SHP77 treated with DMSO at 0.1 percent for 48 hours (cell line): ENCODE measurements around the gene HELT.

Experiments used
- DNase-seq: peaks from one replicate; lab custom pipeline; 2025; lab: John Stamatoyannopoulos, UW

HELT gene

GRCh38 chr4:185003596-185004351 lies 14.5 kb upstream of the HELT start:
- no peak for DNase-seq

GRCh38 chr4:185004562-185005218 lies 13.6 kb upstream of the HELT start:
- DNase-seq, result no peak

DNA sequence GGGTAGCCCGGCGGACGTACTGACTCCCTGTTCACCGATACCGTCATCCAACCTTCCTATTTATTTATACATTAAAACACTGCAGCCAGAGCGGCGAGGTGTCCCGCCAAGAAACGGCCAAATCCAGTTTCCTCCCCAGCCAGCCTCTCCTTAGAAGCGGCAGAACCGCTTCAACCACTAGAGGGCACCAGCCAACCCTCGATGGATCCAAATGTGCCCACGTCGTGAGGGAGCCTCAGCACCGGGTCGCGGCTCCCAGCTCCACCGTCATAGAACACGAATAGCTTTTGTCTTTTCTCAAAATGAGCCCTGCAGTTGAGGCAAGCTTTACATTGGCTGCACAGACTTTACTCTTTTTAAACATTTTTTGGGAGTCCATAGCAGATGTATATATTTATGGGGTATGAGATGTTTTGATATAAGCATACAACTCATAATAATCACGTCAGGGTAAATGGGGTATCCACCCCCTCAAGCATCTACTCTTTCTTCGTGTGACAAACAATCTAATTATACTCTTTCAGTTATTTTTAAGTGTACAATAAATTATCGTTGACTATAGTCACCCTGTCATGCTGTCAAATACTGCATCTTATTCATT lies 13.0 kb upstream of the HELT start:
- DNase-seq, result peak; percentile 38

- DNase-seq, result no peak
Measured at GRCh38 chr4:185011408-185011807, 6.9 kb upstream of the HELT start.

DNA sequence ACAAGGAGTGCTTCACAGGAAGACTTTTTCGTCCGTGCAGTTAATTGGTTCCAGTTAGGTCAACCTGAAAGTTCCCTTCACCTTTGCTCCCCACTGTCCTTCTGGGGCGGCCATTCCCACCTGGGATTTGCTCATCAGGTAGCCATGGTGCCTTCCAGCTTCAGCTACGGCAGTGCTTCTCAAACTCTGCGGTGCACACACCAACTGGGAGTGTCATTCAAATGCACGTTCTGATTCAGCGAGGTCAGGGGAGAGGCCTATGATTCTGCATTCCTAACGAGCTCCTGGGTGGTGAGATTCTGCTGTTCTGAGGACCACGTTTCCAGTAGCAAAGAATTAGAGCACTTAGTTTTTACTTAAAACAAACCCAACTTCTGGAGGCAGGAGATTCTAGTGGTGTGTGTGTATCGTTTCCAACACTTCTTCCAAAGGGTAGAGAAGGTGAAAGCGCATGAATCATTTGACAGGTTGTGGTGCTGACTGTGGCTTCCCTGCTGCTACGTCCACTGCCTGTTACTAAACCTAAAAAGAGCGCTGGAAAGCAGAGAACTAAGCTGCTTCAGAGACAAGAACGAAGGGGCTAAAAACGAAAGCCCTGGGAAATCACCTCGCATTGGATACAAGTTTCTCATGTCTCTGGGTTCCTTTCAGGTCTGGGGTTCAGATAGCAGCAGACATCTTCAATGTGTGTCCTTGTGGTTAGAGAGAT lies 4.7 kb upstream of the HELT start:
- no peak for DNase-seq

DNA sequence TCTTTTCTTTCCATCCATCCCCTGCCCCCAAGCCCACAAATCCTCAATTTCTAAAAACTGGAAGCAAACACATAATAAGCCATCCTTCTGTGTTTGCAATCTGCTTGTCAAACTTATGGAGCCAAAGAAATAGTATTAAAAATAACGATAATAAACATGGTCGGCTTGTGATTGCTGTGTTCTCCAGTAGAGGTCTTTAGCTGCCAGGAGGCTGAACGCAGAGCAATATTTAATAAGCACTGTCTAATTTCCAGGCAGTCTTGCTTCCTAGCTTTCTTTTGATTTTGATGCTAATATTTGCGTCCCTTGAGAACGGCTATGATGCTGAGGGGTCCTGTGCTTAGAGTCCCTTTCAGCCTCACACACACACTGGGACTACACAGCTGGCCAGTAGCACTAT lies 3.2 kb upstream of the HELT start:
- no peak for DNase-seq

DNA sequence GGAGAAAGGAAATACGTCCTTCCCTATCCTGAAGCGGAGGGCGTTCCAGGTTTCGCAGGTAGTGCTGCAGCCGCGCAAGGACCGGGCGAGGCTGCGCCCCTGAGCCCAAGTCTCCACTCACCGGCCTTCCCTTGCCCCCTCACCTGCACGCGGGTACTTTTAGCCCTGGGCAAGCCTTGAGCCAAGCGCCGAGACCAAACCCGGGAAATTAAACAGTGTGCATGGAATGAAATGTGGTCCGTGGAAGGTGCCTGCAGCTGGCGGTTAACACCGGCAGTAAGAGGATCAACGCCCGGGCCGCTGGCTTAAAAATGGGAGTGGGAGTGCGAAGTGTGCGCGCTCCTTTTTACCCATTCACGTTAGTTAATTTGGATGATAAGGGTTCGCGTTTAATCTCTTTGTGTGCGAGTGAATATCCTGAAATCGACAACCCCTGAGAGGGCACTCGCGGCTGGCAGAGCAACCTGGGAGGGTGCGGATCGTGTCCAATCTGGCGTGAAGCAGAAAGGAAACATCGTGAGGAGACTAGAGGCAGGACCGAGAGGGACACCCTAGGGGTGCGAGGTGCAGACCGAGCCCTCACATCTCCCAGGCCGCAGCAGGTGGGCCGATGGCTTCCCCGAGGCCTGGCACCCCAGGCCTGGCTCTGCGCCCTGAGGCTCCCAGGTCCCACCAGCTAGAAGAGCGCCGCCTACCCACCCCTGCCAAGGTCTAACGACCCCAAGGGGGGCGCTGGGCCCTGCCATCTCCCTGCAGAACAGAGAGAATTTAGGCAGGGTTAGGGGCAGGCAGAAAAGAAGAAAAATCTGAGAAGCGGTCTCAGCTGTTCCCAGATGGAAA lies 2.0 kb upstream of the HELT start:
- DNase-seq, result no peak

GRCh38 chr4:185016946-185017758 lies 1.1 kb upstream of the HELT start:
- no peak for DNase-seq

- DNase-seq, result no peak
Measured at GRCh38 chr4:185018834-185019455, 655 bp downstream of the HELT start.

GRCh38 chr4:185019456-185020292 lies 1.4 kb downstream of the HELT start:
- DNase-seq, result no peak

DNA sequence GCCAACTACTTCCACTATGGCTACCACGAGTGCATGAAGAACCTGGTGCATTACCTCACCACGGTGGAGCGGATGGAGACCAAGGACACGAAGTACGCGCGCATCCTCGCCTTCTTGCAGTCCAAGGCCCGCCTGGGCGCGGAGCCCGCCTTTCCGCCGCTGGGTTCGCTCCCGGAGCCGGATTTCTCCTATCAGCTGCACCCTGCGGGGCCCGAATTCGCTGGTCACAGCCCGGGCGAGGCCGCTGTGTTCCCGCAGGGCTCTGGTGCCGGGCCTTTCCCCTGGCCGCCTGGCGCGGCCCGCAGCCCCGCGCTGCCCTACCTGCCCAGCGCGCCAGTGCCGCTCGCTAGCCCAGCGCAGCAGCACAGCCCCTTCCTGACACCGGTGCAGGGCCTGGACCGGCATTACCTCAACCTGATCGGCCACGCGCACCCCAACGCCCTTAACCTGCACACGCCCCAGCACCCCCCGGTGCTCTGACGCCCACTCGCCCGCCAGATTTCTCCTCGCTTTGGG lies 2.1 kb downstream of the HELT start:
- no peak for DNase-seq

- no peak for DNase-seq
Measured at GRCh38 chr4:185020863-185021761, 2.8 kb downstream of the HELT start.

- no peak for DNase-seq
Measured at GRCh38 chr4:185023471-185023870, 5.2 kb downstream of the HELT start.

DNA sequence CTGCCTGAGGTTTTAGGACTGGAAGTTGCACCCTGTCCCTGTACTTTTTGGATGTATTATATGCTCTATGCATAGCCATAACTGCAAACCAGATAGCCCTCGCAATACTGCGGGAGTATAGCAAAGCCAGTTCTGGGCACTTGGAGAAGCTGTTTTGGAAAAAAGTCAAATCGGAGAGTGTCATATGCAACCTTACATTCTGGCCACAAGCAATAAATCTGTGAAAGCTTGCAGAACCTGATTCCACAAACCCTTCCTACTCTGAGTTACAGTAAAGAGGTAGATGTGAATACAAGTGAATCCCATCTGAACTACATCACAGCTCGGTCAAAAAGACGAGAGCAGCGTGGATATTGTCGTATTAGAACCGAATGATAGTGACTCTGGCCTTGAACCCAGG lies 10.3 kb downstream of the HELT start:
- DNase-seq, result no peak

DNA sequence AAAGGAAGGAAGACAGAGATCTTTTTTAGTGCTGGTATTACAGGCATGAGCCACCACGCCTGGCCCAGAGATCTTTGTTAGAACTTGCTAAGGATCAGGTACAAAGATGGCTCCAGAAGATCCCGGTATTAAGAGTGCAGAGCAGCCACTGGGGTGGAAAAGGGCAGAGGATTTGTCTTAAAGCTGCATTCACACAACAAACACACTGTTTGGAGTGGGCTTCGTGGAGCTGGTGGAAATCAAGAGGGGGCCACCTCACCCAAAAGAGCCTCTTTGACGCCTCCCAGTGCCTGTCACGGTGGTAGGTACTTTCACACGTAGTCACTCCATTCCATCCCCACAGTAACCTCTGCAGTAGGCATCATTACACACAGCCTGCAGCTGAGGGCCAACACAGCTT lies 13.3 kb downstream of the HELT start:
- no peak for DNase-seq

DNA sequence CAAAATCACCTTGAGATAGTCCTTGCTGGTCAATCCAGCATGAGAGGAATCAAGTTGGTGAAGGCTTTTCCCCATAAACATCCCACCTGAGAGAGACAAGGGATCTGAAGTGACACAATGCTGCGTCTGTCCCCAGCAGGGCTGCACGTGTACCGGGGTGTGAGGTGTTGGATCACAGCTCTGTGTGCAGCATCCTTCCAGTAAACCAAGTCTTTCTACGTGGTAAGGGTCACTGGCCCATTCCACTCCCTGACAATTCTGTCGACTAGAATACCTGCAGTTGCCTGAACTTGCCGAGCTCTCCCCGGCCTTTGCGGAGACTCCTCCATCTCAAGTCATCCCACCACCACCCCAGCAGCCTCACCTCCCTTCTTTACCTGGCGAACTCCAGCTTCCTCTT lies 14.8 kb downstream of the HELT start:
- DNase-seq, result no peak

DNA sequence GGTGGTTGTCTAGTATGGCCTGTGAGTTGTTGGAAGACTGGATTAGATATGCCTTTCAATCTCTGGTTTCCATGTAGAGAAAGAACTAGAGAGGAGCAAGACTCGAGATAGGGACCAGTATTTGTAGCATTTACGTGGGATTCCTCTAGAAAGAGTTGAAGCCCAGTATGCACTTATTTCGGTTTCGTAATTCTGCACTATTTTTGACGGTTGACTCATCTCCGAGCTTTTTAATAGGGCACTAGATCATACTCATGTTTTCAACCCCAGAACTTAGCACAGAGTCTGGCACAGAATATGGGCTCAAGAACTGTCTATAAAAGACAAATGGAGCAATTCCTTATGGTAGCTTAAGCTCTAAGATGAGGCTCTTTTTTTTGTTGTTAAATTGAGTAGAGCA lies 15.7 kb downstream of the HELT start:
- no peak for DNase-seq

DNA sequence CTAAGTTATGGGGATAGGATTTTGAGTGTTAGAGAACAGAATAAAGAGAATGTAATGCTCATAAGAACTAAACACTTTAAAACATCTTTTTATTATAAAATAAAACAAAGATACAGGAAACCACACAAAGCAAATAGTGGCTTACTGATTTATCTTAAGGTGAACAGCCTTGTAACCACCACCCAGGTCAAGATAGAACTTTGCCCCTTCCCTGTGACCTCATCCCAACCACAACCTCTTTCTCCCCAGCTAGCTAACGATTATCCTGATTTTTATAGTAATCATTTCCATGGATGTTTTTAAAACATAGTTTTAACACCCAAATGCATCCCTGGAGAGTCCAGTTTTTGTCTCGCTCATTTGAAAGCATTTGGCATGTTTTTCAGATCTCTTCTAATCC lies 17.0 kb downstream of the HELT start:
- DNase-seq, result no peak
